A673 (cell line): ENCODE results near the gene SMAD6. TPM values are rescaled to one million over a fixed set of nuclear protein-coding genes. Genes with fewer than 3 reads are reported as not detected.

ENCODE experiments used
- BruUV-seq: library from RNA; stranded (reverse); fragments of 400-500 nt; replicated peaks from 2 replicates; lab custom pipeline; 2021; lab: Mats Ljungman, UMichigan
- CTCF ChIA-PET: fragments of 300-600 bp; sonication (Branson Sonifier 250); formaldehyde crosslinking; loops from one replicate; lab custom pipeline; 2022; ENCODE audit warnings: antibody characterized with exemption; lab: Charles Lee
- POLR2A ChIA-PET: fragments of 300-600 bp; sonication (Branson Sonifier 250); formaldehyde crosslinking; loops from one replicate; lab custom pipeline; 2022; ENCODE audit warnings: antibody characterized with exemption; ENCODE audit not compliant: low non-redundant PET; lab: Charles Lee
- DNase-seq: peaks from one replicate; pipeline ENCODE4 v3.0.0-alpha.2; 2015; ENCODE audit warnings: low spot score
- H3K27ac ChIP-seq: fragments of 200-600 bp; sonication (generic); 2 replicates; pipeline ENCODE4 v1.5.1; 2016; ENCODE audit warnings: mixed run types, low read depth, mild to moderate bottlenecking, mixed read lengths, antibody characterized with exemption, low read length; ENCODE audit not compliant: poor library complexity, severe bottlenecking
- H3K27me3 ChIP-seq: fragments of 200-600 bp; sonication (generic); replicated peaks from 2 replicates; pipeline ENCODE4 v1.6.1; 2017; ENCODE audit warnings: mixed run types, low read depth, mild to moderate bottlenecking, mixed read lengths, antibody characterized with exemption, low read length; ENCODE audit not compliant: insufficient read depth, poor library complexity
- H3K36me3 ChIP-seq: fragments of 200-600 bp; sonication (generic); 2 replicates; pipeline ENCODE4 v1.6.1; 2016; ENCODE audit warnings: mixed run types, mild to moderate bottlenecking, mixed read lengths, antibody characterized with exemption, low read length; ENCODE audit not compliant: insufficient read depth, poor library complexity, severe bottlenecking
- H3K4me1 ChIP-seq: fragments of 200-600 bp; sonication (generic); 2 replicates; pipeline ENCODE4 v1.6.1; 2017; ENCODE audit warnings: mixed run types, mild to moderate bottlenecking, mixed read lengths, antibody characterized with exemption, low read length; ENCODE audit not compliant: insufficient read depth, poor library complexity, severe bottlenecking
- H3K4me3 ChIP-seq: fragments of 200-600 bp; sonication (generic); 2 replicates; pipeline ENCODE4 v1.5.1; 2016; ENCODE audit warnings: low read depth, mixed run types, mild to moderate bottlenecking, mixed read lengths, low read length; ENCODE audit not compliant: poor library complexity, severe bottlenecking
- H3K9me3 ChIP-seq: fragments of 200-600 bp; sonication (generic); 2 replicates; pipeline ENCODE4 v1.6.1; 2016; ENCODE audit warnings: mixed run types, low read depth, mild to moderate bottlenecking, mixed read lengths, antibody characterized with exemption, low read length; ENCODE audit not compliant: poor library complexity, severe bottlenecking
- CTCF ChIP-seq: fragments of 300-800, 200-600 bp; sonication (generic); conservative IDR thresholded peaks from 2 replicates; pipeline ENCODE4 v1.5.1; 2017; ENCODE audit warnings: low read depth, mild to moderate bottlenecking, antibody characterized with exemption, low read length, moderate library complexity, mixed read lengths
- EZH2 ChIP-seq: fragments of 200-600 bp; sonication (generic); IDR thresholded peaks from 2 replicates; pipeline ENCODE4 v1.6.1; 2017; ENCODE audit warnings: borderline replicate concordance, low read depth, mild to moderate bottlenecking, mixed read lengths, antibody characterized with exemption, low read length; ENCODE audit not compliant: poor library complexity, severe bottlenecking
- intact Hi-C: fragments of 100-400 bp; cut with micrococcal nuclease; formaldehyde crosslinking; loops from one replicate; pipeline ENCODE4 v1.10.0; 2022; ENCODE audit not compliant: unreplicated experiment
- total RNA-seq: library from RNA; stranded (reverse); gene quantifications from 2 replicates; pipeline ENCODE4 v1.2.3, GENCODE V29; 2021

SMAD6 gene
- total RNA-seq, 1 experiment from 2014 or later, result 63.9 TPM

- peaks cover 6% of the 10 kb centered on the region for H3K4me1 ChIP-seq
- TF ChIP-seq CTCF (no peak), EZH2 (no peak)
- H3K27me3 ChIP-seq, result no peaks in the 10 kb centered on the region
- intact Hi-C loops, result no loop called here
- ChIA-PET POLR2A (no interaction called here), CTCF (interaction anchor here (0.6 kb wide), 1 partner anchor 21 kb away, joined by 4 read pairs; no protein-coding TSS in a partner anchor)
- no peak overlapping the region for H3K27ac ChIP-seq
- no TSS peak for BruUV-seq
- no peak overlapping the region for H3K4me3 ChIP-seq
- no peaks in the 10 kb centered on the region for H3K9me3 ChIP-seq
- H3K36me3 ChIP-seq, result no peaks in the 10 kb centered on the region
- DNase-seq, result no peak
These were observed 21.5 kb upstream of the SMAD6 start for GRCh38 chr15:66680502-66680901.

- Histone ChIP-seq H3K4me1 (peaks cover 6% of the 10 kb centered on the region), H3K4me3 (no peak overlapping the region), H3K27me3 (no peaks in the 10 kb centered on the region), H3K9me3 (no peaks in the 10 kb centered on the region), H3K27ac (no peak overlapping the region), H3K36me3 (no peaks in the 10 kb centered on the region)
- ChIA-PET CTCF (interaction anchor here (0.6 kb wide), 1 partner anchor 20 kb away, joined by 4 read pairs; no protein-coding TSS in a partner anchor), POLR2A (no interaction called here)
- BruUV-seq, result no TSS peak
- no peak for DNase-seq
- intact Hi-C loops, result no loop called here
- TF ChIP-seq CTCF (no peak), EZH2 (no peak)
These were observed 20.6 kb upstream of the SMAD6 start for GRCh38 chr15:66681395-66681794.

- peaks cover 6% of the 10 kb centered on the region for H3K4me1 ChIP-seq
- no peak overlapping the region for H3K4me3 ChIP-seq
- POLR2A ChIA-PET, result no interaction called here
- no peak overlapping the region for H3K27ac ChIP-seq
- H3K36me3 ChIP-seq, result no peaks in the 10 kb centered on the region
- H3K9me3 ChIP-seq, result no peaks in the 10 kb centered on the region
- DNase-seq, result no peak
- intact Hi-C loops, result no loop called here
- H3K27me3 ChIP-seq, result no peaks in the 10 kb centered on the region
- BruUV-seq, result no TSS peak
- CTCF ChIA-PET, result interaction anchor here (0.6 kb wide), 1 partner anchor 46 kb away, joined by 4 read pairs; no protein-coding TSS in a partner anchor
- TF ChIP-seq CTCF, result no peak
- TF ChIP-seq EZH2, result no peak
These were observed 19.8 kb upstream of the SMAD6 start for GRCh38 chr15:66682246-66682645.
